Measurements from ENCODE around the gene GALNTL6.
"Not testable (repeated sequence)": the region's sequence is repeated elsewhere in the genome, so short reads cannot be mapped to it uniquely, and the experiment has no call there.

Gene GALNTL6

DNA sequence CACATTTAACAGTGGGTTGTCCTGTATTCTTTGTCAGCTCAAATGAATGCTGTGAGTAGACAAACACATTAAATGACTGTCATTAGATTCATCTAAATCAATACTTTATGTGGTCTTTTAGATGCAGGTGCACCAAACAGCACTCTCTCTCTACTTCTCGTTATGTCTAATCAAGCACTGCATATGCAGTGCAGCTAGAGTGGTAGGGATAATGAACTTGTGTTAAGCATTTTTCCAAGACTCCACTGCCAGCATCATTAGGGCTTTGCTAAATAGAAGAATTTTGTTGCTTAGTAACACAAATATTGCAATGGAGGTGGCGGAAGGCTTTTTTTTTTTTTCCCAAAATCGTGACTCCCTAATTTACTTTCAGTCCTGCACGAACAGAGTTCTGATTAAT is 908.5 kb downstream of the GALNTL6 start:
- H3K4me3 ChIP-seq (ENCODE audit: low read depth, low read length) = no peak overlapping the region
- TF ChIP-seq, protein P1, sequence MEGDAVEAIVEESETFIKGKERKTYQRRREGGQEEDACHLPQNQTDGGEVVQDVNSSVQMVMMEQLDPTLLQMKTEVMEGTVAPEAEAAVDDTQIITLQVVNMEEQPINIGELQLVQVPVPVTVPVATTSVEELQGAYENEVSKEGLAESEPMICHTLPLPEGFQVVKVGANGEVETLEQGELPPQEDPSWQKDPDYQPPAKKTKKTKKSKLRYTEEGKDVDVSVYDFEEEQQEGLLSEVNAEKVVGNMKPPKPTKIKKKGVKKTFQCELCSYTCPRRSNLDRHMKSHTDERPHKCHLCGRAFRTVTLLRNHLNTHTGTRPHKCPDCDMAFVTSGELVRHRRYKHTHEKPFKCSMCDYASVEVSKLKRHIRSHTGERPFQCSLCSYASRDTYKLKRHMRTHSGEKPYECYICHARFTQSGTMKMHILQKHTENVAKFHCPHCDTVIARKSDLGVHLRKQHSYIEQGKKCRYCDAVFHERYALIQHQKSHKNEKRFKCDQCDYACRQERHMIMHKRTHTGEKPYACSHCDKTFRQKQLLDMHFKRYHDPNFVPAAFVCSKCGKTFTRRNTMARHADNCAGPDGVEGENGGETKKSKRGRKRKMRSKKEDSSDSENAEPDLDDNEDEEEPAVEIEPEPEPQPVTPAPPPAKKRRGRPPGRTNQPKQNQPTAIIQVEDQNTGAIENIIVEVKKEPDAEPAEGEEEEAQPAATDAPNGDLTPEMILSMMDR (IDR thresholded peaks at IDR 0.05; ENCODE audit: borderline replicate concordance, insufficient read depth, low read depth, low read length) = no peak

GRCh38 chr4:172725581-172725980 is 912.4 kb downstream of the GALNTL6 start:
- TF ChIP-seq, protein P1 (IDR thresholded peaks at IDR 0.05; ENCODE audit: borderline replicate concordance, insufficient read depth, low read depth, low read length) = no peak
- no peak overlapping the region for H3K4me3 ChIP-seq (ENCODE audit: low read depth, low read length)

- TF ChIP-seq, protein P1 (IDR thresholded peaks at IDR 0.05; ENCODE audit: borderline replicate concordance, insufficient read depth, low read depth, low read length) = no peak
- H3K4me3 ChIP-seq (ENCODE audit: low read depth, low read length) = no peak overlapping the region
These were observed 912.8 kb downstream of the GALNTL6 start for GRCh38 chr4:172726001-172726423.

- no peak overlapping the region for H3K4me3 ChIP-seq (ENCODE audit: low read depth, low read length)
- TF ChIP-seq, protein P1 (IDR thresholded peaks at IDR 0.05; ENCODE audit: borderline replicate concordance, insufficient read depth, low read depth, low read length) = no peak
These were observed 914.4 kb downstream of the GALNTL6 start for GRCh38 chr4:172727631-172728030.

DNA sequence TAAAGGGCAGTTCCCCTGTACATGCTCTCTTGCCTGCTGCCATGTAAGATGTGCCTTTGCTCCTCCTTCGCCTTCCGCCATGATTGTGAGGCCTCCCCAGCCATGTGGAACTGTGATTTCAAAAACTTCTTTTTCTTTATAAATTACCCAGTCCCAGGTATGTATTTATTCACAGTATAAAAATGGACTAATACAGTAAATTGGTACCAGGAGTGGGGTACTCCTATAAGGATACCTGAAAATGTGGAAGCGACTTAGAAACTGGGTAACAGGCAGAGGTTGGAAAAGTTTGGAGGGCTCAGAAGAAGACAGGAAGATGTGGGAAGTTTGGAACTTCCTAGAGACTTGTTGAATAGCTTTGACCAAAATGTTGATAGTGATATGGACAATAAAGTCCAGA is 920.4 kb downstream of the GALNTL6 start:
- not testable (repeated sequence) for H3K4me3 ChIP-seq (ENCODE audit: low read depth, low read length)

- TF ChIP-seq, protein P1 (IDR thresholded peaks at IDR 0.05; ENCODE audit: borderline replicate concordance, insufficient read depth, low read depth, low read length) = no peak
- H3K4me3 ChIP-seq (ENCODE audit: low read depth, low read length) = no peak overlapping the region
These were observed 921.4 kb downstream of the GALNTL6 start for GRCh38 chr4:172734555-172734954.

DNA sequence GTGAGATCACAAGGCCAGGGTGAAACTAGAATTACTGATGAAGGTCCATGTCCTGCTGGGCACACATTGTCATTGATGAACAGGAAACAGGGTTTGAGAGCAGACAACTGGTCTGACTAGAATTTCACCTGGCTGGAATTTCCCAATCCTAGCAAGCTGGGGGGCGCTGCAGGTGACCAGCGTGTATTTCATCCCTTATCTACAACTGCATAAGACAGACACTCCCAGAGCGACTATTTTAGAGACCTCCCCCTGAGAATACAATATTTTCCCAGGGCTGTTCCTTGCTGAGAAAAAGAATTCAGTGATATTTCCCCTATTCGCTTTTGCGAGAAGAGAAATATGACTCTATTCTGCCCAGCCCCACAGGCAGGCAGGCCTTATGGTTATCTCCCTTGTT is 922.8 kb downstream of the GALNTL6 start:
- no peak overlapping the region for H3K4me3 ChIP-seq (ENCODE audit: low read depth, low read length)
- TF ChIP-seq, protein P1 (IDR thresholded peaks at IDR 0.05; ENCODE audit: borderline replicate concordance, insufficient read depth, low read depth, low read length) = no peak

GRCh38 chr4:172740434-172740833 is 927.2 kb downstream of the GALNTL6 start:
- TF ChIP-seq, protein P1 (IDR thresholded peaks at IDR 0.05; ENCODE audit: borderline replicate concordance, insufficient read depth, low read depth, low read length) = no peak
- no peak overlapping the region for H3K4me3 ChIP-seq (ENCODE audit: low read depth, low read length)
